Head of caudate nucleus (tissue), 42 donors: ENCODE results near the gene BHLHE40.
"Not testable (repeated sequence)": the region's sequence is repeated elsewhere in the genome, so short reads cannot be mapped to it uniquely, and the experiment has no call there.

Experiments used
- DNase-seq, 42 donors: peaks; one replicate each; pipeline versions ENCODE4 v3.0.0 to v3.0.0-alpha.2; 2020 to 2021; ENCODE audit warnings: mixed read lengths in 7 of 42
- intact Hi-C: fragments of 100-400 bp; cut with DNase I; formaldehyde crosslinking; loops from one replicate; pipeline ENCODE4 v1.15.0; 2022

BHLHE40 gene

GRCh38 chr3:4957978-4958377, 21.3 kb upstream of the BHLHE40 start:
- DNase-seq, result peak in 24 of 42 donors; percentile 19 to 77 (median 45)
- intact Hi-C loops, result no loop called here

GRCh38 chr3:4959180-4959579, 20.1 kb upstream of the BHLHE40 start:
- intact Hi-C loops, result no loop called here
- no peak for DNase-seq

GRCh38 chr3:4961865-4962264, 17.4 kb upstream of the BHLHE40 start:
- DNase-seq, intact Hi-C loops: not testable (repeated sequence)

- DNase-seq, result no peak
- intact Hi-C loops, result no loop called here
Observed at GRCh38 chr3:4963669-4964570, 15.3 kb upstream of the BHLHE40 start.

- intact Hi-C loops, DNase-seq: not testable (repeated sequence)
Observed at GRCh38 chr3:4966006-4966405, 13.2 kb upstream of the BHLHE40 start.

- DNase-seq, intact Hi-C loops: not testable (repeated sequence)
Observed at GRCh38 chr3:4967683-4968082, 11.6 kb upstream of the BHLHE40 start.

- intact Hi-C loops, DNase-seq: not testable (repeated sequence)
Observed at GRCh38 chr3:4971437-4971836, 7.8 kb upstream of the BHLHE40 start.

GRCh38 chr3:4971838-4972237, 7.4 kb upstream of the BHLHE40 start:
- DNase-seq, result no peak
- intact Hi-C loops, result no loop called here

GRCh38 chr3:4972652-4973643, 6.3 kb upstream of the BHLHE40 start:
- no peak for DNase-seq
- intact Hi-C loops, result no loop called here

- DNase-seq, result no peak
- intact Hi-C loops, result no loop called here
Observed at GRCh38 chr3:4974154-4974553, 5.1 kb upstream of the BHLHE40 start.

- intact Hi-C loops, result loop anchor here (5.0 kb wide), 1 partner anchor 254 kb away; no protein-coding TSS in a partner anchor
- DNase-seq, result peak in 37 of 42 donors; percentile 31 to 85 (median 63)
Observed at GRCh38 chr3:4976109-4976508, 3.1 kb upstream of the BHLHE40 start.

GRCh38 chr3:4977001-4977852, 2.0 kb upstream of the BHLHE40 start:
- DNase-seq, result peak in 36 of 42 donors; percentile 15 to 75 (median 50)
- intact Hi-C loops, result loop anchor here (5.0 kb wide), 1 partner anchor 255 kb away; no protein-coding TSS in a partner anchor

GRCh38 chr3:4977853-4978203, 1.4 kb upstream of the BHLHE40 start:
- no peak for DNase-seq
- intact Hi-C loops, result loop anchor here (5.0 kb wide), 1 partner anchor 256 kb away; no protein-coding TSS in a partner anchor

- intact Hi-C loops, result loop anchor here (5.0 kb wide), 1 partner anchor 256 kb away; no protein-coding TSS in a partner anchor
- peak; percentile 65 to 96 (median 87) for DNase-seq
Observed at GRCh38 chr3:4978204-4978965, 852 bp upstream of the BHLHE40 start.

GRCh38 chr3:4978966-4979427, 240 bp upstream of the BHLHE40 start:
- DNase-seq, result peak; percentile 67 to 94 (median 85)
- intact Hi-C loops, result loop anchor here (5.0 kb wide), 1 partner anchor 257 kb away; no protein-coding TSS in a partner anchor

- intact Hi-C loops, result no loop called here
- DNase-seq, result peak; percentile 55 to 93 (median 80)
Observed at GRCh38 chr3:4980229-4981203, 1.3 kb downstream of the BHLHE40 start.
